OCI-LY7 (cell line): ENCODE results near the gene PML. TPM values are rescaled to one million over a fixed set of nuclear protein-coding genes. Genes with fewer than 3 reads are reported as not detected.

Experiments used
- BruUV-seq: library from RNA; stranded (reverse); fragments of 400-500 nt; replicated peaks from 2 replicates; lab custom pipeline; 2021; lab: Mats Ljungman, UMichigan
- CTCF ChIA-PET: fragments of 300-600 bp; sonication (Branson Sonifier 250); formaldehyde crosslinking; loops from one replicate; lab custom pipeline; 2022; ENCODE audit warnings: antibody characterized with exemption; ENCODE audit not compliant: unreplicated experiment; lab: Charles Lee
- POLR2A ChIA-PET: fragments of 300-600 bp; sonication (Branson Sonifier 250); formaldehyde crosslinking; loops from one replicate; lab custom pipeline; 2022; ENCODE audit warnings: antibody characterized with exemption; lab: Charles Lee
- DNase-seq: peaks from one replicate; pipeline ENCODE4 v3.0.0-alpha.2; 2015; ENCODE audit warnings: low spot score
- H2AFZ ChIP-seq: fragments of 200-600 bp; sonication (generic), shearing (Covaris generic); 2 replicates; pipeline ENCODE4 v1.6.1; 2014; ENCODE audit warnings: mild to moderate bottlenecking, antibody characterized with exemption, low read length, moderate library complexity
- H3K27ac ChIP-seq: fragments of 200-600 bp; sonication (generic); 2 replicates; pipeline ENCODE4 v1.5.1; 2014; ENCODE audit warnings: mixed run types, low read depth, mild to moderate bottlenecking, moderate library complexity, low read length, inconsistent platforms; ENCODE audit not compliant: poor library complexity, severe bottlenecking
- H3K36me3 ChIP-seq: fragments of 200-600 bp; sonication (generic); 2 replicates; pipeline ENCODE4 v1.6.1; 2014; ENCODE audit warnings: mild to moderate bottlenecking, antibody characterized with exemption, low read length, moderate library complexity, mixed read lengths; ENCODE audit not compliant: insufficient read depth
- H3K4me1 ChIP-seq: fragments of 200-600 bp; sonication (generic); 2 replicates; pipeline ENCODE4 v1.5.1; 2014; ENCODE audit warnings: mild to moderate bottlenecking, low read length; ENCODE audit not compliant: insufficient read depth, poor library complexity, severe bottlenecking
- H3K4me2 ChIP-seq: fragments of 200-600 bp; sonication (generic); 2 replicates; pipeline ENCODE4 v1.6.1; 2014; ENCODE audit warnings: mild to moderate bottlenecking, low read length
- H3K4me3 ChIP-seq: fragments of 200-600 bp; sonication (generic); 2 replicates; pipeline ENCODE4 v1.5.1; 2014; ENCODE audit warnings: mild to moderate bottlenecking, low read depth, low read length; ENCODE audit not compliant: poor library complexity, severe bottlenecking
- H3K79me2 ChIP-seq: fragments of 200-600 bp; sonication (generic); 2 replicates; pipeline ENCODE4 v1.6.1; 2016; ENCODE audit warnings: low read depth, mild to moderate bottlenecking, low read length, moderate library complexity, mixed read lengths; ENCODE audit not compliant: insufficient read depth
- H3K9me2 ChIP-seq: fragments of 200-600 bp; sonication (generic); 2 replicates; pipeline ENCODE4 v1.6.1; 2016; ENCODE audit warnings: mild to moderate bottlenecking, low read length, mixed read lengths; ENCODE audit not compliant: insufficient read depth
- H3K9me3 ChIP-seq: fragments of 200-600 bp; sonication (generic); 2 replicates; pipeline ENCODE4 v1.6.1; 2014; ENCODE audit warnings: mild to moderate bottlenecking, mixed run types, low read length, mixed read lengths
- H4K20me1 ChIP-seq: fragments of 200-600 bp; sonication (generic); 2 replicates; pipeline ENCODE4 v1.6.1; 2014; ENCODE audit warnings: mild to moderate bottlenecking, antibody characterized with exemption, low read length, moderate library complexity, mixed read lengths; ENCODE audit not compliant: insufficient read depth
- EZH2phosphoT487 ChIP-seq: fragments of 200-600 bp; sonication (generic); IDR thresholded peaks from 2 replicates; pipeline ENCODE4 v1.6.1; 2018; ENCODE audit warnings: low read depth, borderline replicate concordance, mild to moderate bottlenecking, mixed run types, antibody characterized with exemption, low read length, moderate library complexity, mixed read lengths
- intact Hi-C: fragments of 100-400 bp; cut with micrococcal nuclease; formaldehyde crosslinking; loops from one replicate; pipeline ENCODE4 v1.10.0; 2022; ENCODE audit not compliant: unreplicated experiment
- total RNA-seq, 2 experiments: library from RNA; depleted of rRNA in 1 of 2; stranded (reverse); fragments of >200 nt in 1 of 2; shearing (Covaris generic) in 1 of 2; gene quantifications; 2 replicates each; pipeline ENCODE4 v1.2.3, GENCODE V29; 2014 to 2022
- TF ChIP-seq, protein P1 (sequence below): fragments of 200-600 bp; sonication (generic); conservative IDR thresholded peaks from 2 replicates; pipeline ENCODE4 v1.5.1; 2014; ENCODE audit warnings: mild to moderate bottlenecking, antibody characterized with exemption, low read length, moderate library complexity, mixed read lengths

Gene PML
- total RNA-seq, 2 experiments from 2014 or later, result 16.9 to 26.1 TPM

DNA sequence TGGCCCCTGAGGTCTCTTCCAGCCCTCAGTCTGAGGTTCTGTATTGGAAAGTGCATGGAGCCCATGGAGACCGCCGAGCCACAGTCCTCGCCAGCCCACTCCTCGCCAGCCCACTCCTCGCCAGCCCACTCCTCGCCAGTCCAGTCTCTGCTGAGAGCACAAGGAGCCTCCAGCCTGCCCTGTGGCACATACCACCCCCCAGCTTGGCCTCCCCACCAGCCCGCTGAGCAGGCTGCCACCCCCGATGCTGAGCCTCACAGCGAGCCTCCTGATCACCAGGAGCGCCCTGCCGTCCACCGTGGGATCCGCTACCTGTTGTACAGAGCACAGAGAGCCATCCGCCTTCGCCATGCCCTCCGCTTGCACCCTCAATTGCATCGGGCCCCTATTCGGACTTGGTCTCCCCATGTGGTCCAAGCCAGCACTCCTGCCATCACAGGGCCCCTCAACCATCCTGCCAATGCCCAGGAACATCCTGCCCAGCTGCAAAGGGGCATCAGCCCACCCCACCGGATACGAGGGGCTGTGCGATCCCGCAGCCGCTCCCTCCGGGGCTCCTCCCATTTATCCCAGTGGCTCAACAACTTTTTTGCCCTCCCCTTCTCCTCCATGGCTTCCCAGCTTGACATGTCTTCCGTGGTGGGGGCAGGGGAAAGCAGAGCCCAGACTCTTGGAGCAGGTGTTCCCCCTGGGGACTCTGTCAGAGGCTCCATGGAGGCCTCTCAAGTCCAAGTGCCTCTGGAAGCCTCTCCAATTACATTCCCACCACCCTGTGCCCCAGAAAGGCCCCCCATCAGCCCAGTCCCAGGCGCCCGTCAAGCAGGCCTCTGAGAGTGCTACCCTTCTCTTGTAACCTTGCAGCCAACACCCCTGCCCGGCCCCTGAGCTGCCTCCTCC lies 40.9 kb downstream of the PML start:
- TSS peak; percentile 64 for BruUV-seq
- no peak overlapping the region for H3K4me3 ChIP-seq
- H3K36me3 ChIP-seq, result no peaks in the 10 kb centered on the region; the same call in 1 of the 2 replicates
- H3K9me3 ChIP-seq, result no peaks in the 10 kb centered on the region
- ChIA-PET POLR2A (no interaction called here), CTCF (no interaction called here)
- no peaks in the 10 kb centered on the region for H3K9me2 ChIP-seq
- TF ChIP-seq, protein P1, sequence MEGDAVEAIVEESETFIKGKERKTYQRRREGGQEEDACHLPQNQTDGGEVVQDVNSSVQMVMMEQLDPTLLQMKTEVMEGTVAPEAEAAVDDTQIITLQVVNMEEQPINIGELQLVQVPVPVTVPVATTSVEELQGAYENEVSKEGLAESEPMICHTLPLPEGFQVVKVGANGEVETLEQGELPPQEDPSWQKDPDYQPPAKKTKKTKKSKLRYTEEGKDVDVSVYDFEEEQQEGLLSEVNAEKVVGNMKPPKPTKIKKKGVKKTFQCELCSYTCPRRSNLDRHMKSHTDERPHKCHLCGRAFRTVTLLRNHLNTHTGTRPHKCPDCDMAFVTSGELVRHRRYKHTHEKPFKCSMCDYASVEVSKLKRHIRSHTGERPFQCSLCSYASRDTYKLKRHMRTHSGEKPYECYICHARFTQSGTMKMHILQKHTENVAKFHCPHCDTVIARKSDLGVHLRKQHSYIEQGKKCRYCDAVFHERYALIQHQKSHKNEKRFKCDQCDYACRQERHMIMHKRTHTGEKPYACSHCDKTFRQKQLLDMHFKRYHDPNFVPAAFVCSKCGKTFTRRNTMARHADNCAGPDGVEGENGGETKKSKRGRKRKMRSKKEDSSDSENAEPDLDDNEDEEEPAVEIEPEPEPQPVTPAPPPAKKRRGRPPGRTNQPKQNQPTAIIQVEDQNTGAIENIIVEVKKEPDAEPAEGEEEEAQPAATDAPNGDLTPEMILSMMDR, result no peak
- TF ChIP-seq EZH2phosphoT487, result no peak
- DNase-seq, result no peak
- no peak overlapping the region for H3K4me2 ChIP-seq
- H2AFZ ChIP-seq, result no peak overlapping the region
- H3K79me2 ChIP-seq, result no peaks in the 10 kb centered on the region
- H3K4me1 ChIP-seq, result no peaks in the 10 kb centered on the region
- no peaks in the 10 kb centered on the region for H4K20me1 ChIP-seq
- intact Hi-C loops, result no loop called here
- no peak overlapping the region for H3K27ac ChIP-seq

DNA sequence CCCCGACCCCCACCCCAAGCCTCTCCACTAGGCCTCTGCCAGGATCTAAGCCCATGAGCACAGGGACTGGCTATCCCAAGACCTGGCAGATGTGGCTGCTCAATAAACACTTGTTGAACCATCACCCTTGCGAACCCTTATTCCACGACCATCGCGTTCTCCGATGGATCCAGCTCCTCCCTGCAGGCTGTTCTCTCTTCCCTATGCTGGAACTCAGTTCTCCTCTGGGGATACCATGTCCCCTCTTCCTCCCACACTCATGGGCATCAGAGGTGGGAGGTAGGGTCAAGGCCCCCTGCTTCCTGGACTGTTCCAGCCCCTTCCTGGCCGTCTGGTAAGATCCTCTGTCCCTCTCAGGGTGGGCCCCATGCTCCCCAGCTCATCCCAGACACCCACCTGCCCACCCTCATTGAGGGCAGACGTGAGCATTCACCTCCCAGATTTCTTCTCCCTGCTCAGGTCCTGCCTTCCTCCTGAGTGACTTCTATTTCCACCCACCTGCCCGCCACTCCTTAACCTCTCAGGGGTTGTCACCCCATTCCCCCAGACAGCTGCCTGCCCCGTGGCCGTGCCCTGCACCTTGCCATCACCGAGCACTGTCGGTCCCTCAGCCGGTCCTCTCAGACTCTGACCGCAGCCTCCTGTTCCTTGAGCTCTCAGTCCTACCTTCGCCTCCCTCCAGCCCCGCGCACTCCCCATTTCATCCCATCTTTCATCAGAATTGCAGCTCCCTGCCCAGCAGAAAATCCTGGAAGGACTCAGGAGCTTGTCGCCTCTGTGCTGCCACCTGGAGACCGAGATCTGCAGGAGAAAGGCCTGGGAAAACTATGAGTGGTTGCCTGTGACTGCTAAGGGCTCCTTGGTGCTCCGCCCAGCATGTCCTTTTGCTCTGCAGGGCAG lies 42.0 kb downstream of the PML start:
- Histone ChIP-seq H3K27ac (no peak overlapping the region), H4K20me1 (no peaks in the 10 kb centered on the region), H3K4me1 (no peaks in the 10 kb centered on the region), H3K4me3 (no peak overlapping the region), H3K9me3 (no peaks in the 10 kb centered on the region), H3K79me2 (no peaks in the 10 kb centered on the region), H2AFZ (no peak overlapping the region), H3K9me2 (no peaks in the 10 kb centered on the region), H3K36me3 (no peaks in the 10 kb centered on the region; the same call in 1 of the 2 replicates), H3K4me2 (no peak overlapping the region)
- ChIA-PET POLR2A (no interaction called here), CTCF (interaction anchor here (0.6 to 1.0 kb wide), 3 partner anchors 42 to 63 kb away, joined by 3 read pairs; partner anchors contain the start of gene PML)
- TF ChIP-seq, protein P1, result peak; percentile 58
- TF ChIP-seq EZH2phosphoT487, result no peak
- intact Hi-C loops, result loop anchor here (1.0 kb wide), 1 partner anchor 63 kb away; no protein-coding TSS in a partner anchor
- DNase-seq, result peak; percentile 8
- BruUV-seq, result no TSS peak
